ENCODE measurements around the gene COL6A2. TPM values are rescaled to one million over a fixed set of nuclear protein-coding genes. Genes with fewer than 3 reads are reported as not detected.
"Not testable (repeated sequence)": the region's sequence is repeated elsewhere in the genome, so short reads cannot be mapped to it uniquely, and the experiment has no call there.

Gene COL6A2
- total RNA-seq, 1 donor from 2014 or later: 373 TPM

DNA sequence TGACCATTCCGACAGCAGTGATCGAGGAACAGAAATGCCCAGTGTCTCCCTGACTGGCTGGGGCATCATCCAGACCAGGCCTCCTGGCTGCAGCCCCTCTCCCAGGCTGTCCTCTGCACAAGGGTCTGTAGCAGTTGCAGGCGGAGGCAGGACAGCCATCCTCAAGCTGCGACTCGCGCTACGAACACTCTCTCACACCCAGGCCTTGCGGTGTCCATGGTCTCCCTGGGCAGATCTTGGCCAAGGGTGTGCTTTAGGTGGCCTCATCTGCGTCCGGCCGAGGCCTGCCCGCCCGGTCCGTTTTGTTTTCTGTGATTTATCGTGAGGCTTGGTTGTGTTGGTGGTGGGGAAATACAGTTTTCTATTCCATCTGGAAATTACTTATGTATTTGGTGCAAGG, 41.8 kb downstream of the COL6A2 start:
- Histone ChIP-seq H3K4me3 (ENCODE audit: low read depth, low read length) (no peak overlapping the region), H3K27me3 (ENCODE audit: control insufficient read depth, insufficient read depth, low read length) (peaks cover 25% of the 10 kb centered on the region), H3K36me3 (ENCODE audit: control insufficient read depth, insufficient read depth, low read length) (no peaks in the 10 kb centered on the region)
- DNase-seq (ENCODE audit: low read depth): no peak
- TF ChIP-seq, protein P1, sequence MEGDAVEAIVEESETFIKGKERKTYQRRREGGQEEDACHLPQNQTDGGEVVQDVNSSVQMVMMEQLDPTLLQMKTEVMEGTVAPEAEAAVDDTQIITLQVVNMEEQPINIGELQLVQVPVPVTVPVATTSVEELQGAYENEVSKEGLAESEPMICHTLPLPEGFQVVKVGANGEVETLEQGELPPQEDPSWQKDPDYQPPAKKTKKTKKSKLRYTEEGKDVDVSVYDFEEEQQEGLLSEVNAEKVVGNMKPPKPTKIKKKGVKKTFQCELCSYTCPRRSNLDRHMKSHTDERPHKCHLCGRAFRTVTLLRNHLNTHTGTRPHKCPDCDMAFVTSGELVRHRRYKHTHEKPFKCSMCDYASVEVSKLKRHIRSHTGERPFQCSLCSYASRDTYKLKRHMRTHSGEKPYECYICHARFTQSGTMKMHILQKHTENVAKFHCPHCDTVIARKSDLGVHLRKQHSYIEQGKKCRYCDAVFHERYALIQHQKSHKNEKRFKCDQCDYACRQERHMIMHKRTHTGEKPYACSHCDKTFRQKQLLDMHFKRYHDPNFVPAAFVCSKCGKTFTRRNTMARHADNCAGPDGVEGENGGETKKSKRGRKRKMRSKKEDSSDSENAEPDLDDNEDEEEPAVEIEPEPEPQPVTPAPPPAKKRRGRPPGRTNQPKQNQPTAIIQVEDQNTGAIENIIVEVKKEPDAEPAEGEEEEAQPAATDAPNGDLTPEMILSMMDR (IDR thresholded peaks at IDR 0.05; ENCODE audit: insufficient read depth, low read length, poor library complexity, severe bottlenecking): no peak

GRCh38 chr21:46140352-46141003, 42.6 kb downstream of the COL6A2 start:
- H3K4me3 ChIP-seq (ENCODE audit: low read depth, low read length); H3K36me3 ChIP-seq (ENCODE audit: control insufficient read depth, insufficient read depth, low read length); DNase-seq (ENCODE audit: low read depth): not testable (repeated sequence)
- peaks cover 25% of the 10 kb centered on the region for H3K27me3 ChIP-seq (ENCODE audit: control insufficient read depth, insufficient read depth, low read length)

DNA sequence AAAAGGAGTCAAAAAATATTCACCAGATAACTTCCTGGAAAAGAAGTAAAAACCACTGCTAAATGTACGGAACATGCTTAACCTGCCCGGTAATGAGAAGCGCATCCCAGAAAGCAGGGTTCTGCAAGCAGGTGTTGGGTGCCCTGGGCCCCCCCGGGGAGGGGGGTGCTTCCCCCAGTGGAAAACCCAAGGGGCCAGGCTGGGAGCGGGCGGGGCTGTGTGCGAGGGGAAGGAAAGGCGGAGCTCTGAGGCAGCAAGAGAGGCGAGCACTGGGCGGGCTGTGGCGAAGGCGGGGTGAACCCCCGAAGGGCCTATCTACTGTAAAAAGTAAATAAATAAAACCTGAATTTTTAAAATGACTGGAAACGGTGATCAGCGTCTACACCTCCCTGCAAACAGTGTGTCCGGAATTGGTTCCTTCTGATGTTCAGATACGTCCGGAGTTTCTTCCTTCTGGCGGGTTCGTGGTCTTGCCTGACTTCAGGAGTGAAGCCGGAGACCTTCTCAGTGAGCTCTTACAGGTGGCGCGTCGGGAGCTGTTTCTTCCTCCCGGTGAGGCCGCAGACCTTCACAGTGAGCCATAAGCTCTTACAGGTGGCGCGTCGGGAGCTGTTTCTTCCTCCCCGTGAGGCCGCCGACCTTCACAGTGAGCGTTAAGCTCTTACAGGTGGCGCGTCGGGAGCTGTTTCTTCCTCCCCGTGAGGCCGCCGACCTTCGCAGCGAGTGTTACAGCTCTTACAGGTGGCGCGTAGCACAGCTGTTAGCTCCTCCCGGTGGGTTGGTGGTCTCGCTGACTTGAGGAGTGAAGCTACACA, 44.1 kb downstream of the COL6A2 start:
- TF ChIP-seq, protein P1 (IDR thresholded peaks at IDR 0.05; ENCODE audit: insufficient read depth, low read length, poor library complexity, severe bottlenecking): no peak
- no peak for DNase-seq (ENCODE audit: low read depth)
- Histone ChIP-seq H3K27me3 (ENCODE audit: control insufficient read depth, insufficient read depth, low read length) (peaks cover 19% of the 10 kb centered on the region), H3K4me3 (ENCODE audit: low read depth, low read length) (no peak overlapping the region), H3K36me3 (ENCODE audit: control insufficient read depth, insufficient read depth, low read length) (no peaks in the 10 kb centered on the region)

DNA sequence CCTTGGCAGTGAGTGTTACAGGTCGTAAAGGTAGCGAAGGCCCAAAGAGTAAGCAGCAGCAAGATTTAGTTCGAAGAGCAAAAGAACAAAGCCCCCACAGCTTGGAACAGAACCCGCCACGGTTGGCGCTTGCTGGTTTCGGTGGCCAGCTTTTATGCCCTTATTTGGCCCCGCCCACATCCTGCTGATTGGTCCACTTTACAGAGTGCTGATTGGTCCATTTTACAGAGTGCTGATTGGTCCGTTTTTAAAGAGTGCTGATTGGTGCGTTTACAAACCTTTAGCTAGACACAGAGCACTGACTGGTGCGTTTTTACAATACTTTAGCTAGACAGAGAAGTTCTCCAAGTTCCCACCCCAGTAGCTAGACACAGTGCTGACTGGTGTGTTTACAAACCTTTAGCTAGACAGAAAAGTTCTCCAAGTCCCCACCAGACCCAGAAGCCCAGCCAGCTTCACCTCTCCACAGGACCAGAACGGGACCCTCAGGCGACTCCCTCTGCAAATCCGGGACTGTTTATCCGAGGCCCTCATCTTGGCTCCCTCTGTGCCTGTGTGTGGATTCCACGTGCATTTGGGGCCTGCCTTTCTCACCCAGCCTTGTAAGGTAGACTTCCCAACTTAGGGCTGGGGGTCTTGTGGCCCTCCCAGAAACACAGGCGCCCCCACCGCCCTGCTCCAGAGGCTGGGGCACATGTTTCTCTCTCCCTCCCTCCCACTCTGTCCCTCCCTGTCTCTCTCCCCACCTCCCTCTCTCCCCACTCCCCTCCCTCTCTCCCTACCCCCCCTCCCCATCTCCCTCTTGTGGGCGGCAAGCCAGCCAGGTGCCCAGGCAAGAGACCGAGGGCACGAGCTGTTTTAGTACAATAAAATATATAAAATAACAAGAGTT, 44.9 kb downstream of the COL6A2 start:
- TF ChIP-seq, protein P1 (IDR thresholded peaks at IDR 0.05; ENCODE audit: insufficient read depth, low read length, poor library complexity, severe bottlenecking): no peak
- Histone ChIP-seq H3K4me3 (ENCODE audit: low read depth, low read length) (no peak overlapping the region), H3K36me3 (ENCODE audit: control insufficient read depth, insufficient read depth, low read length) (no peaks in the 10 kb centered on the region), H3K27me3 (ENCODE audit: control insufficient read depth, insufficient read depth, low read length) (peaks cover 14% of the 10 kb centered on the region)
- DNase-seq (ENCODE audit: low read depth): no peak

DNA sequence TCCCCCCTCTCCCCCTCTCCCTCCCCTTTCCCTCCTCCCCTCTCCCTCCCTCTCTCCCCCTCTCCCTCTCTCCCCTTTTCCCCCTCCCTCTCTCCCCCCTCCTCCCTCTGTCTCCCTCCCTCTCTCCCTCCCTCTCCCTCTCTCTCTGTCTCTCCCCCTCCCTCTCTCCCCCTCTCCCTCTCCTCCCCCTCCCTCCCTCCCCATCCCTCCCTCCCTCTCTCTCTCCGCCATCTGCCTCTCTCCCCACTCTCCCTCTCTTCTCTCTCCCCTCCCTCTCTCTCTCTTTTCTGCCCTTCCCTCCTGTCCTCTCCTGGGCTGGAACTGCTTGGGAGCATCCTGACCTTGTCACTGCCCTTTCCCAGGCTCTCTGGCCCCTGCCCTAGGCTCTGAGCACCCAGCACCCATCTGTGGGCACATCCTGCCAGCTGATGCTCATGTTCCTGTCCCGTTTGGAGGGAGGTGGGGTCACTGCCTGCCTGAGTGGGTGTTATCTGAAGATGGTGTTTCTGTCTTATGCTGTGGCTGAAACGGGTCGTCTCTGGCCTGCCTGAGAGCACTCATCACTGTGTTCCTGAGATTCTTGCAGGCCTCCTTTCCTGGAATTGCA, 46.7 kb downstream of the COL6A2 start:
- H3K36me3 ChIP-seq (ENCODE audit: control insufficient read depth, insufficient read depth, low read length): no peaks in the 10 kb centered on the region
- H3K4me3 ChIP-seq (ENCODE audit: low read depth, low read length): no peak overlapping the region
- peaks cover 9% of the 10 kb centered on the region for H3K27me3 ChIP-seq (ENCODE audit: control insufficient read depth, insufficient read depth, low read length)
- DNase-seq (ENCODE audit: low read depth): no peak
- TF ChIP-seq, protein P1 (IDR thresholded peaks at IDR 0.05; ENCODE audit: insufficient read depth, low read length, poor library complexity, severe bottlenecking): no peak

Measured in kidney epithelial cell (primary cell).